ENCODE measurements around the gene C1orf141.
A peak's percentile ranks its signal among the peaks of the same experiment; 100 is the strongest.
"Not testable (repeated sequence)": the region's sequence is repeated elsewhere in the genome, so short reads cannot be mapped to it uniquely, and the experiment has no call there.

The C1orf141 gene

GRCh38 chr1:67078291-67078690, 56.5 kb downstream of the C1orf141 start:
- no peak for DNase-seq

GRCh38 chr1:67077593-67077992, 57.2 kb downstream of the C1orf141 start:
- no peak for DNase-seq

- DNase-seq: no peak
These were observed 62.0 kb downstream of the C1orf141 start for GRCh38 chr1:67072749-67073148.

GRCh38 chr1:67067655-67068054, 67.1 kb downstream of the C1orf141 start:
- DNase-seq: not testable (repeated sequence)

GRCh38 chr1:67062412-67062811, 72.4 kb downstream of the C1orf141 start:
- no peak for DNase-seq

GRCh38 chr1:67061266-67061665, 73.5 kb downstream of the C1orf141 start:
- DNase-seq: no peak

- DNase-seq: no peak
These were observed 74.0 kb downstream of the C1orf141 start for GRCh38 chr1:67060811-67061218.

- DNase-seq: no peak
These were observed 75.4 kb downstream of the C1orf141 start for GRCh38 chr1:67059346-67059745.

GRCh38 chr1:67058761-67059160, 76.0 kb downstream of the C1orf141 start:
- no peak for DNase-seq

GRCh38 chr1:67058242-67058641, 76.5 kb downstream of the C1orf141 start:
- DNase-seq: no peak

- DNase-seq: peak; percentile 77 to 84
These were observed 80.7 kb downstream of the C1orf141 start, which contains the start of gene SLC35D1 for GRCh38 chr1:67053785-67054772. SLC35D1 (minus strand) TSS chr1:67054148; CDS start chr1:67054013, 135 bp downstream.

- no peak for DNase-seq
These were observed 81.3 kb downstream of the C1orf141 start for GRCh38 chr1:67053535-67053784.

GRCh38 chr1:67052741-67053534, 81.8 kb downstream of the C1orf141 start:
- DNase-seq: peak; percentile 11 to 43

- no peak for DNase-seq
These were observed 83.6 kb downstream of the C1orf141 start for GRCh38 chr1:67051196-67051595.

- no peak for DNase-seq
These were observed 90.0 kb downstream of the C1orf141 start for GRCh38 chr1:67044631-67045270.

GRCh38 chr1:67043366-67043765, 91.4 kb downstream of the C1orf141 start:
- DNase-seq: no peak

Measured in activated CD4-positive, alpha-beta T cell treated with anti-CD3 and anti-CD28 coated beads, Interleukin-2, amount 50 U/mL, for 48 hours (primary cell).